H1 (cell line): ENCODE results near the gene GNA12. TPM values are rescaled to one million over a fixed set of nuclear protein-coding genes. Genes with fewer than 3 reads are reported as not detected.
"Not testable (repeated sequence)": the region's sequence is repeated elsewhere in the genome, so short reads cannot be mapped to it uniquely, and the experiment has no call there.

Source experiments
- CTCF ChIA-PET: fragments of 300-600 bp; sonication (Branson Sonifier 250); formaldehyde crosslinking; loops from one replicate; lab custom pipeline; 2021; ENCODE audit not compliant: partially characterized antibody; lab: Charles Lee
- POLR2A ChIA-PET: fragments of 300-600 bp; sonication (Branson Sonifier 250); formaldehyde crosslinking; loops from one replicate; lab custom pipeline; 2021; ENCODE audit warnings: inconsistent platforms; ENCODE audit not compliant: partially characterized antibody; lab: Charles Lee
- DNase-seq, 2 experiments: peaks; one replicate each; pipeline versions ENCODE4 v3.0.0 to v3.0.0-alpha.2; 2010 to 2022; ENCODE audit warnings: low spot score in 2 of 2, low read depth in 1 of 2, mixed read lengths in 1 of 2
- FAIRE-seq: peaks from 2 replicates; lab custom pipeline; 2011; peaks lifted over from hg19 to GRCh38; lab: Jason Lieb, UNC
- H2AFZ ChIP-seq: 2 replicates; pipeline ENCODE4 v1.8.1; 2012; ENCODE audit warnings: low read length, inconsistent platforms
- H2AK5ac ChIP-seq: 2 replicates; pipeline ENCODE4 v1.6.1; 2013; ENCODE audit warnings: low read depth, low read length
- H2BK120ac ChIP-seq: replicated peaks from 2 replicates; pipeline ENCODE3; 2013; ENCODE audit warnings: low read depth, low read length, inconsistent platforms
- H2BK12ac ChIP-seq: 2 replicates; pipeline ENCODE4 v1.6.1; 2013; ENCODE audit warnings: low read depth, low read length
- H2BK15ac ChIP-seq: 2 replicates; pipeline ENCODE4 v1.6.1; 2013; ENCODE audit warnings: low read length
- H2BK20ac ChIP-seq: 2 replicates; pipeline ENCODE4 v1.6.1; 2013; ENCODE audit warnings: low read length
- H2BK5ac ChIP-seq: 2 replicates; pipeline ENCODE4 v1.6.1; 2013; ENCODE audit warnings: low read depth, low read length
- H3K14ac ChIP-seq: 2 replicates; pipeline ENCODE4 v1.6.1; 2013; ENCODE audit warnings: inconsistent platforms; ENCODE audit not compliant: insufficient read length
- H3K18ac ChIP-seq: 2 replicates; pipeline ENCODE4 v1.6.1; 2013; ENCODE audit warnings: low read length; ENCODE audit errors: extremely low read depth
- H3K23ac ChIP-seq: 2 replicates; pipeline ENCODE4 v1.6.1; 2013; ENCODE audit warnings: inconsistent platforms; ENCODE audit not compliant: insufficient read length
- H3K23me2 ChIP-seq: 2 replicates; pipeline ENCODE4 v1.6.1; 2013; ENCODE audit warnings: low read depth, low read length
- H3K27ac ChIP-seq: 2 replicates; pipeline ENCODE4 v1.6.1; 2011; ENCODE audit warnings: low read depth, low read length, inconsistent platforms
- H3K27me3 ChIP-seq, 4 experiments: replicated peaks in 1 of 4; 1 replicate in 1 of 4; 2 replicates in 3 of 4; pipeline versions ENCODE4 v1.6.1 to v1.8.1; 2011 to 2013; ENCODE audit warnings: low read length in 3 of 4, mild to moderate bottlenecking in 3 of 4, inconsistent platforms in 2 of 4, mixed read lengths in 2 of 4, moderate library complexity in 1 of 4; ENCODE audit not compliant: control insufficient read depth in 3 of 4, insufficient read depth in 3 of 4; ENCODE audit errors: extremely low read depth in 1 of 4
- H3K36me3 ChIP-seq, 4 experiments: 2 replicates each; pipeline versions ENCODE4 v1.6.1 to v1.8.1; 2011 to 2013; ENCODE audit warnings: mild to moderate bottlenecking in 4 of 4, low read length in 3 of 4, moderate library complexity in 2 of 4, control low read depth in 1 of 4, inconsistent platforms in 1 of 4; ENCODE audit not compliant: insufficient read depth in 4 of 4, control insufficient read depth in 2 of 4
- H3K4ac ChIP-seq: replicated peaks from 2 replicates; pipeline ENCODE3; 2013; ENCODE audit warnings: low read length, low read depth, mixed read lengths, inconsistent platforms; ENCODE audit not compliant: insufficient read length
- H3K4me1 ChIP-seq, 4 experiments: replicated peaks in 1 of 4; 1 replicate in 1 of 4; 2 replicates in 3 of 4; pipeline versions ENCODE4 v1.6.1 to v1.8.1; 2011 to 2013; ENCODE audit warnings: low read length in 3 of 4, inconsistent platforms in 2 of 4, mixed read lengths in 1 of 4; ENCODE audit not compliant: insufficient read depth in 4 of 4, control insufficient read depth in 3 of 4
- H3K4me2 ChIP-seq, 2 experiments: 2 replicates each; pipeline versions ENCODE4 v1.6.1 to v1.8.1; 2011 to 2013; ENCODE audit warnings: low read depth in 2 of 2, low read length in 2 of 2, control low read depth in 1 of 2, inconsistent platforms in 1 of 2, mild to moderate bottlenecking in 1 of 2; ENCODE audit not compliant: insufficient read depth in 1 of 2
- H3K4me3 ChIP-seq, 4 experiments: fragments of 200-600, 300-600 bp in 1 of 4; sonication (generic), shearing (Covaris generic), sonication (Bioruptor Twin) in 1 of 4; 2 replicates each; pipeline versions ENCODE4 v1.5.1 to v1.8.1; 2011 to 2016; ENCODE audit warnings: low read length in 4 of 4, low read depth in 3 of 4, control low read depth in 2 of 4, inconsistent platforms in 2 of 4, mild to moderate bottlenecking in 2 of 4, mixed read lengths in 1 of 4, moderate library complexity in 1 of 4; ENCODE audit not compliant: insufficient read depth in 2 of 4; ENCODE audit errors: extremely low read depth in 1 of 4
- H3K56ac ChIP-seq: replicated peaks from 2 replicates; pipeline ENCODE3; 2013; ENCODE audit warnings: low read depth, mild to moderate bottlenecking, mixed read lengths, low read length, inconsistent platforms; ENCODE audit not compliant: insufficient read length
- H3K79me1 ChIP-seq: 2 replicates; pipeline ENCODE4 v1.6.1; 2013; ENCODE audit warnings: low read depth, low read length, control low read depth
- H3K79me2 ChIP-seq, 2 experiments: 2 replicates each; pipeline versions ENCODE4 v1.6.1 to v1.8.1; 2012 to 2013; ENCODE audit warnings: low read length in 2 of 2, mild to moderate bottlenecking in 2 of 2, inconsistent platforms in 1 of 2; ENCODE audit not compliant: insufficient read depth in 2 of 2, control insufficient read depth in 1 of 2
- H3K9ac ChIP-seq, 4 experiments: replicated peaks in 1 of 4; 1 replicate in 1 of 4; 2 replicates in 3 of 4; pipeline versions ENCODE4 v1.6.1 to v1.8.1; 2011 to 2013; ENCODE audit warnings: low read depth in 3 of 4, low read length in 3 of 4, control low read depth in 2 of 4, mild to moderate bottlenecking in 2 of 4, moderate library complexity in 2 of 4, inconsistent platforms in 1 of 4; ENCODE audit errors: extremely low read depth in 1 of 4
- H3K9me3 ChIP-seq, 2 experiments: 2 replicates each; pipeline versions ENCODE4 v1.6.1 to v1.8.1; 2012 to 2013; ENCODE audit warnings: mild to moderate bottlenecking in 2 of 2, moderate library complexity in 2 of 2, control low read depth in 1 of 2, inconsistent platforms in 1 of 2, low read depth in 1 of 2, low read length in 1 of 2, mixed read lengths in 1 of 2; ENCODE audit not compliant: insufficient read depth in 2 of 2
- H4K20me1 ChIP-seq, 2 experiments: replicated peaks in 1 of 2; 2 replicates each; pipeline versions ENCODE3 to v1.8.1; 2011 to 2013; ENCODE audit warnings: inconsistent platforms in 2 of 2, low read length in 2 of 2, mild to moderate bottlenecking in 1 of 2; ENCODE audit not compliant: insufficient read depth in 2 of 2, control insufficient read depth in 1 of 2
- H4K5ac ChIP-seq: 2 replicates; pipeline ENCODE4 v1.6.1; 2013; ENCODE audit warnings: low read length, low read depth, mixed read lengths, inconsistent platforms; ENCODE audit not compliant: insufficient read length
- H4K8ac ChIP-seq: 2 replicates; pipeline ENCODE4 v1.8.0; 2013; ENCODE audit warnings: mild to moderate bottlenecking, moderate library complexity, low read length, inconsistent platforms; ENCODE audit not compliant: insufficient read depth; ENCODE audit errors: extremely low read depth
- H4K91ac ChIP-seq: replicated peaks from 2 replicates; pipeline ENCODE3; 2013; ENCODE audit warnings: low read length, mixed read lengths, inconsistent platforms; ENCODE audit not compliant: insufficient read length
- WGBS, 2 experiments: shearing (Covaris generic) in 1 of 2; methylation state at CpG; one replicate each; pipeline versions ENCODE4 v1.1.6 to v1.1.7; 2013 to 2015; ENCODE audit warnings: low lambda C conversion rate in 2 of 2, mixed read lengths in 2 of 2, inconsistent platforms in 1 of 2, low coverage in 1 of 2, missing lambda C conversion rate in 1 of 2; ENCODE audit not compliant: insufficient replicate concordance in 2 of 2, insufficient coverage in 1 of 2, insufficient read length in 1 of 2; ENCODE audit errors: extremely low coverage in 1 of 2, missing lambda C conversion rate in 1 of 2; 5-methylcytosine and 5-hydroxymethylcytosine counted together
- polyA plus RNA-seq, 7 experiments: library from polyadenylated mRNA; depleted of rRNA in 3 of 7; stranded (reverse) in 5 of 7; unstranded in 2 of 7; fragments of >200 nt in 5 of 7; fragments of 200-250 nt in 2 of 7; gene quantifications; 1 replicate in 5 of 7; 2 replicates in 1 of 7; 4 replicates in 1 of 7; pipeline versions ENCODE4 v1.2.1 to v1.2.3, GENCODE V29; 2011 to 2013; ENCODE audit warnings: missing spikeins in 2 of 7, mixed read lengths in 2 of 7
- total RNA-seq: library from RNA; stranded (reverse); fragmentation: NEBNext Ultra II Directional; extraction: Animal tissue kit (Norgen Biotek cat#: 25700); gene quantifications from 2 replicates; pipeline ENCODE4 v1.2.1, GENCODE V29; 2021

Gene GNA12
- total and polyA plus RNA-seq, 2 of the 8 experiments (the other 6 are each of a cell fraction or from before 2014, with no cell fraction given) = 96.5 to 109 TPM

DNA sequence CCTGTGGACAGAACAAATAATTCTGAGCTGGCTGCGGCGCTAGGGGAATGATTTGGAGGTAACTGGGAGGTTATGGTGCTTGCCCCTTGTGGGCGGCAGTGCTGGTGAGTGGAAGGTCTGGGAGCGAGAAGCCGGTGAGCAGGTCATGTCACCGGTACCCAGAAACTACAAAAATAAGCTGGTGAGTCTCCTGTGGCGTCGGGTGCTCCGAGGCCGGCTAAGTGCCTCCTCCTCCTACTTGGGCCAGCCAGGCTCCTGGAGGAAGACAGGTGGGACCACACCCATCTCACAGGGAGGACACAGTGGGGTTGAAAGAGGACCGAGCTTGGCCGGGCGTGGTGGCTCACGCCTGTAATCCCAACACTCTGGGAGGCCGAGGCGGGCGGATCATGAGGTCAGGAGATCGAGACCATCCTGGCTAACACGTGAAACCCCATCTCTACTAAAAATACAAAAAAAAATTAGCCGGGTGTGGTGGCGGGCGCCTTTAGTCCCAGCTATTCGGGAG, 152.1 kb downstream of the GNA12 start:
- peaks cover 7 to 31% (median 27%) of the 10 kb centered on the region in 4 experiments for H3K27me3 ChIP-seq
- H3K79me2 ChIP-seq, H3K9me3 ChIP-seq, H4K8ac ChIP-seq, H3K23ac ChIP-seq, H3K9ac ChIP-seq, H3K27ac ChIP-seq, H2BK15ac ChIP-seq, H3K4me3 ChIP-seq, H3K23me2 ChIP-seq, H2BK5ac ChIP-seq, H4K20me1 ChIP-seq, FAIRE-seq, H4K91ac ChIP-seq, H3K4me2 ChIP-seq, H2BK120ac ChIP-seq, H3K4ac ChIP-seq, H2BK20ac ChIP-seq, H3K14ac ChIP-seq, H3K56ac ChIP-seq, H3K79me1 ChIP-seq, H3K18ac ChIP-seq, DNase-seq, H3K36me3 ChIP-seq, H2BK12ac ChIP-seq, H4K5ac ChIP-seq, H2AK5ac ChIP-seq, H2AFZ ChIP-seq: not testable (repeated sequence)
- ChIA-PET POLR2A (interaction anchor here (1.5 kb wide), 1 partner anchor 10 kb away, joined by 4 read pairs; no protein-coding TSS in a partner anchor), CTCF (interaction anchor here (0.6 to 7.6 kb wide), 12 partner anchors 10 to 1535 kb away, joined by 3 to 92 read pairs (median 4); no protein-coding TSS in a partner anchor)
- peaks cover 0 to 11% (median 8%) of the 10 kb centered on the region in 4 experiments; a peak in 5 of 7 replicates for H3K4me1 ChIP-seq
- 92% methylated on average over 22 of the region's 23 CpGs; no CpG with 5 or more reads in 1 of the 2 experiments for WGBS, 2 experiments
